ENCODE results near the gene UBXN11.
"Not testable (repeated sequence)": the region's sequence is repeated elsewhere in the genome, so short reads cannot be mapped to it uniquely, and the experiment has no call there.

UBXN11 gene

GRCh38 chr1:26336477-26337205, 30.2 kb upstream of the UBXN11 start:
- no peak for DNase-seq

GRCh38 chr1:26335774-26336476, 29.5 kb upstream of the UBXN11 start:
- DNase-seq: no peak

- not testable (repeated sequence) for DNase-seq
These were observed 26.9 kb upstream of the UBXN11 start for GRCh38 chr1:26333312-26333711.

GRCh38 chr1:26330276-26330675, 23.8 kb upstream of the UBXN11 start:
- no peak for DNase-seq

- not testable (repeated sequence) for DNase-seq
These were observed 22.9 kb upstream of the UBXN11 start for GRCh38 chr1:26329380-26329779.

GRCh38 chr1:26328597-26328996, 22.2 kb upstream of the UBXN11 start:
- DNase-seq: no peak

- no peak for DNase-seq
These were observed 21.5 kb upstream of the UBXN11 start for GRCh38 chr1:26327956-26328362.

GRCh38 chr1:26324550-26324949, 18.1 kb upstream of the UBXN11 start:
- DNase-seq: no peak

- no peak for DNase-seq
These were observed 16.9 kb upstream of the UBXN11 start for GRCh38 chr1:26323382-26323781.

GRCh38 chr1:26322042-26322331, 15.6 kb upstream of the UBXN11 start:
- DNase-seq: no peak

- DNase-seq: peak; percentile 91
These were observed 15.0 kb upstream of the UBXN11 start for GRCh38 chr1:26321315-26322041.

GRCh38 chr1:26320896-26321295, 14.5 kb upstream of the UBXN11 start:
- DNase-seq: no peak

GRCh38 chr1:26318338-26319064, 12.1 kb upstream of the UBXN11 start:
- DNase-seq: no peak

- DNase-seq: no peak
These were observed 11.3 kb upstream of the UBXN11 start, which contains the start of gene CD52 for GRCh38 chr1:26317612-26318337. CD52 (plus strand) TSS chr1:26317958; CDS start chr1:26318018, 60 bp downstream.

- DNase-seq: no peak
These were observed 10.7 kb upstream of the UBXN11 start for GRCh38 chr1:26317146-26317545.

GRCh38 chr1:26315874-26316850, 9.7 kb upstream of the UBXN11 start:
- no peak for DNase-seq

- DNase-seq: no peak
These were observed 8.1 kb upstream of the UBXN11 start for GRCh38 chr1:26314501-26314900.

GRCh38 chr1:26307966-26308899, 1.8 kb upstream of the UBXN11 start:
- DNase-seq: not testable (repeated sequence)

GRCh38 chr1:26307363-26307781, 936 bp upstream of the UBXN11 start:
- no peak for DNase-seq

All from right hindlimb (tissue), 1 donor.